Astrocyte (in vitro differentiated cells and primary cell): Measurements from ENCODE around the gene MEIS3.

Experiments used
- EZH2 ChIP-seq: IDR thresholded peaks from 2 replicates; pipeline ENCODE4 v1.6.1; 2012; ENCODE audit warnings: mild to moderate bottlenecking, low read length, inconsistent platforms; ENCODE audit not compliant: insufficient read depth
- TF ChIP-seq, protein P1 (sequence below): IDR thresholded peaks from 2 replicates; pipeline ENCODE4 v1.5.1; 2011; ENCODE audit warnings: low read depth, mild to moderate bottlenecking, inconsistent platforms, low read length, moderate library complexity; ENCODE audit not compliant: insufficient read depth

DNA sequence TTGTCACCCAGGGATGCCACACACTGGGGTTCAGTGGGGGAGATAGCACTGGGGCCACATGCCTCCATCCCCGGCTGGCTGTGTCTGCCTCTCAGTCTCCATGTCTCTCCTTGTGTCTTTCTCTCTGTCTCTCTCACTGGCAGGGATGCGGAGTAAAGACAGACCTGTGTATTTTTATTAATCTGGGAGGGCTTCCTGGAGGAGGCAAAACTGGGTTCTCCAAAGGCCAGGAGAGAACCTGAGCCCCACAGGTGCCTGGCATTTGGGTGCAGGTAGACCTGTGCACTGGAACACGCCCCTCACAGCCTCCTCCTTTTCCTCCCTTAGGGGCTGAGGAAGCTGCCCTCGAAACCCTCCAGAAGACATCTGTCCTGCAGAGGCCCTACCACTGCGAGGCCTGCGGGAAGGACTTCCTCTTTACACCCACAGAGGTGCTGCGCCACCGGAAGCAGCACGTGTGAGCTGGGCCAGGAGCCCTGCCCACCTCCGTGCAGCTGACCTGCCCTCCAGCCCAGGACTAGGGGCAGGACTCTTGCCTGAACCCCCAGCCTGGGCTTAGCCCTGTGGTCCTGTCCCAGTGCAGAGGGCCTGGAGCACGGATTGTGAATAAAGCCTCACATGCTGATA lies 37.6 kb downstream of the MEIS3 start:
- TF ChIP-seq, protein P1, sequence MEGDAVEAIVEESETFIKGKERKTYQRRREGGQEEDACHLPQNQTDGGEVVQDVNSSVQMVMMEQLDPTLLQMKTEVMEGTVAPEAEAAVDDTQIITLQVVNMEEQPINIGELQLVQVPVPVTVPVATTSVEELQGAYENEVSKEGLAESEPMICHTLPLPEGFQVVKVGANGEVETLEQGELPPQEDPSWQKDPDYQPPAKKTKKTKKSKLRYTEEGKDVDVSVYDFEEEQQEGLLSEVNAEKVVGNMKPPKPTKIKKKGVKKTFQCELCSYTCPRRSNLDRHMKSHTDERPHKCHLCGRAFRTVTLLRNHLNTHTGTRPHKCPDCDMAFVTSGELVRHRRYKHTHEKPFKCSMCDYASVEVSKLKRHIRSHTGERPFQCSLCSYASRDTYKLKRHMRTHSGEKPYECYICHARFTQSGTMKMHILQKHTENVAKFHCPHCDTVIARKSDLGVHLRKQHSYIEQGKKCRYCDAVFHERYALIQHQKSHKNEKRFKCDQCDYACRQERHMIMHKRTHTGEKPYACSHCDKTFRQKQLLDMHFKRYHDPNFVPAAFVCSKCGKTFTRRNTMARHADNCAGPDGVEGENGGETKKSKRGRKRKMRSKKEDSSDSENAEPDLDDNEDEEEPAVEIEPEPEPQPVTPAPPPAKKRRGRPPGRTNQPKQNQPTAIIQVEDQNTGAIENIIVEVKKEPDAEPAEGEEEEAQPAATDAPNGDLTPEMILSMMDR = no peak
- no peak for TF ChIP-seq EZH2
